HTERT RPE-1 (cell line): ENCODE data around the gene PIEZO2.

Source experiments
- in situ Hi-C: fragments of 300-500 bp; cut with MboI; formaldehyde crosslinking; loops from 4 replicates; pipeline ENCODE4 v1.14.3; 2020; ENCODE audit warnings: low sequenced_read_pairs

The PIEZO2 gene

GRCh38 chr18:10757946-10758345 lies 391.4 kb downstream of the PIEZO2 start:
- in situ Hi-C loops = no loop called here

GRCh38 chr18:10757349-10757748 lies 392.0 kb downstream of the PIEZO2 start:
- in situ Hi-C loops = no loop called here

- in situ Hi-C loops = no loop called here
Observed at GRCh38 chr18:10755855-10756254, 393.5 kb downstream of the PIEZO2 start.

- in situ Hi-C loops = no loop called here
Observed at GRCh38 chr18:10754128-10754527, 395.2 kb downstream of the PIEZO2 start.

- in situ Hi-C loops = no loop called here
Observed at GRCh38 chr18:10752382-10752781, 397.0 kb downstream of the PIEZO2 start.

GRCh38 chr18:10751653-10752052 lies 397.7 kb downstream of the PIEZO2 start:
- in situ Hi-C loops = no loop called here

- in situ Hi-C loops = no loop called here
Observed at GRCh38 chr18:10750191-10751035, 399.0 kb downstream of the PIEZO2 start.

- in situ Hi-C loops = no loop called here
Observed at GRCh38 chr18:10748641-10749040, 400.7 kb downstream of the PIEZO2 start.

GRCh38 chr18:10745971-10746370 lies 403.4 kb downstream of the PIEZO2 start:
- in situ Hi-C loops = no loop called here

GRCh38 chr18:10745219-10745618 lies 404.1 kb downstream of the PIEZO2 start:
- in situ Hi-C loops = no loop called here

GRCh38 chr18:10743766-10744165 lies 405.6 kb downstream of the PIEZO2 start:
- in situ Hi-C loops = no loop called here

- in situ Hi-C loops = no loop called here
Observed at GRCh38 chr18:10739152-10739551, 410.2 kb downstream of the PIEZO2 start.

- in situ Hi-C loops = no loop called here
Observed at GRCh38 chr18:10736984-10737383, 412.4 kb downstream of the PIEZO2 start.

- in situ Hi-C loops = no loop called here
Observed at GRCh38 chr18:10732990-10733389, 416.4 kb downstream of the PIEZO2 start.

- in situ Hi-C loops = no loop called here
Observed at GRCh38 chr18:10727477-10727876, 421.9 kb downstream of the PIEZO2 start.

GRCh38 chr18:10726198-10727068 lies 422.9 kb downstream of the PIEZO2 start:
- in situ Hi-C loops = no loop called here

- in situ Hi-C loops = no loop called here
Observed at GRCh38 chr18:10724666-10725065, 424.7 kb downstream of the PIEZO2 start.

- in situ Hi-C loops = no loop called here
Observed at GRCh38 chr18:10723496-10723895, 425.9 kb downstream of the PIEZO2 start.

- in situ Hi-C loops = no loop called here
Observed at GRCh38 chr18:10718809-10719208, 430.6 kb downstream of the PIEZO2 start.

- in situ Hi-C loops = no loop called here
Observed at GRCh38 chr18:10715791-10716190, 433.6 kb downstream of the PIEZO2 start.

- in situ Hi-C loops = no loop called here
Observed at GRCh38 chr18:10713409-10713808, 436.0 kb downstream of the PIEZO2 start.

- in situ Hi-C loops = no loop called here
Observed at GRCh38 chr18:10707294-10707693, 442.1 kb downstream of the PIEZO2 start.
